C4-2B (cell line): ENCODE results near the gene CAPN11.

Experiments used
- CTCF ChIP-seq: fragments of 450-650 bp; conservative IDR thresholded peaks from 2 replicates; pipeline ENCODE4 v1.5.1; 2017; ENCODE audit warnings: mild to moderate bottlenecking
- ZFX ChIP-seq: fragments of 450-650 bp; IDR thresholded peaks from 2 replicates; pipeline ENCODE4 v1.6.1; 2017

GRCh38 chr6:44225579-44226325 is 67.1 kb downstream of the CAPN11 start:
- TF ChIP-seq CTCF (no peak), ZFX (no peak)
